HG03025 (cell line): Measurements from ENCODE around the gene SEC24C.
"Not testable (repeated sequence)": the region's sequence is repeated elsewhere in the genome, so short reads cannot be mapped to it uniquely, and the experiment has no call there.

ENCODE experiments used
- ATAC-seq: cut with Tn5 transposase; IDR thresholded peaks from one replicate; pipeline ENCODE4 v1.9.1; 2021; ENCODE audit warnings: mild to moderate bottlenecking, moderate library complexity; ENCODE audit not compliant: unreplicated experiment, low FRiP score

Gene SEC24C

GRCh38 chr10:73768881-73769280 is 24.7 kb downstream of the SEC24C start:
- no peak for ATAC-seq

DNA sequence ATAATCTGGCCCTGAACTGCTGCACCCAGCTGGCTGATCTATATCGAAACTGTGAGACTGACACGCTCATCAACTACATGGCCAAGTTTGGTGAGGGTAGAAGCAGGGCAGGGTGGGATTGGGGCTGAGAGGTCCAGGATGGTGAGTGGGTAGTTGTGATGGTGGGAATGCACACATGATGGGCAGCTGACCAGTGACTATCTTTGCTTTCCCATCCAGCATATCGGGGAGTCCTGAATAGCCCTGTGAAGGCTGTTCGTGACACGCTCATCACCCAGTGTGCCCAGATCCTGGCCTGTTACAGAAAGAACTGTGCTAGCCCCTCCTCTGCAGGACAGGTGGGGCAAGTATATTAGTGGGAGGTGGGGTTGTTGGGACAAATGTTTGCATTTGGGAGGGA is 25.2 kb downstream of the SEC24C start:
- ATAC-seq: no peak

DNA sequence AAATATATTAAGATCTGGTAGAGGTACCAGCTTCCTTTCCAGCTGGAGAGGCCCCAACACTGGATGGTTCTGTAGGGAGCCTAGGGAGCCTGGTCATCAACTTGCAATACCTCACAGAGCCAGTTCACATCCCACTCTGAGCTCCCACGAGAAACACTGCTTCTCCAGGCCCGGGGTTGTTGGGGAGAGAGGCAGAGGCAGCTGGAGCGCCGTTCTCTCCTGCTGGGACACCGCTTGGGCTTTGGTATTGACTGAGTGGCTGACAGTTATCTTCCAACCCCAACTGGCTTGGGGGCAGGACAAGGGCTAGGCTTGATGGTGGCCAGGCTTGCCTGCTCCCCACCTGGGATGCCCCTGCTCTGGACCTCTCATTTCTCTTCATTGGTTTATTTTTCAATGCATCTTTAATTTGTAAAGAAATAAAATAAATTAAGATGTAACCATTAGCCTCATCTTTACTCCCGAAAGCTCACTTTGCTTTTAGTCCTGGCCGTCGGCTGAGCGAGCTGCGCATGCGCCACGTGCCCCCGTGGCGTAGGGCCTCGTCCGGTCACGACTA is 27.6 kb downstream of the SEC24C start:
- ATAC-seq: peak; percentile 1

GRCh38 chr10:73772281-73773151 is 28.3 kb downstream of the SEC24C start:
- ATAC-seq: peak; percentile 55

DNA sequence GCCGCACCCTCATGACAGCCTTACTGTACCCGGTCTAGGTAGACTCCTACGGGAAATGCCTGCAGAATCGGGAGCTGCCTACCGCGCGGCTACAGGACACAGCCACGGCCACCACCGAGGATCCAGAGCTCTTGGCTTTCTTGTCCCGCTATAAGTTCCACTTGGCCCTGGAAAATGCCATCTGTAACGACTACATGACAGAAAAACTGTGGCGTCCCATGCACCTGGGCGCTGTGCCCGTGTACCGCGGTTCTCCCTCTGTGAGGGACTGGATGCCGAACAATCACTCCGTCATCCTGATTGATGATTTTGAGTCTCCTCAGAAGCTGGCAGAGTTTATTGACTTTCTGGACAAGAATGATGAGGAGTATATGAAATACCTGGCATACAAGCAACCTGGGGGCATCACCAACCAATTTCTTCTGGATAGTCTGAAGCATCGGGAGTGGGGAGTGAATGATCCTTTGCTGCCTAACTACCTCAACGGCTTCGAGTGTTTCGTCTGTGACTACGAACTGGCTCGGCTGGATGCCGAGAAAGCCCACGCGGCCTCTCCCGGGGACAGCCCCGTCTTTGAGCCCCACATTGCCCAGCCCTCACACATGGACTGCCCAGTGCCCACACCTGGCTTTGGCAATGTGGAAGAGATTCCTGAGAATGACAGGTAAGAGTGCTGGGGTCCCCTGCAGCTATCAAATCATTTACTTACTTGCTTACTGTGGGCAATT is 29.1 kb downstream of the SEC24C start:
- peak; percentile 1 for ATAC-seq

DNA sequence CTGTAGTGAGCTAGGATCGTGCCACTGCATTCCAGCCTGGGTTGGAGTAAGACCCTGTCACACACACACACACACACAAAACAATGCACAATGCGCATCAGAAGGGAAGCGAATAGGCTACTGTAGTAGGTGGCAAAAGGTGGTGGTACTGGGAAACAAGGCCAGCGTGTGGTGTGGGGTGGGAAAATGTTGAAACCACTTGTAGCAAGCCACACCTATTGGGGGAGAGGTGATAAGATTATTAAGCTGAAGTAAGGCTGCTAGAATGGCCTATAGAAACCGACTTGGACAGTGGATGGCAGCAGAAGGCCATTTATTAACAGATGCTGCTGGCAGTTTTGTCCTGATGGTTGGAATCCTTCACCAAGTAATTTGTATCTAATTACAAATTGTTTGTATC is 30.5 kb downstream of the SEC24C start:
- no peak for ATAC-seq

GRCh38 chr10:73779018-73779417 is 34.8 kb downstream of the SEC24C start:
- ATAC-seq: no peak

- no peak for ATAC-seq
Observed at GRCh38 chr10:73779539-73780197, 35.5 kb downstream of the SEC24C start.

- no peak for ATAC-seq
Observed at GRCh38 chr10:73780301-73780700, 36.1 kb downstream of the SEC24C start.

GRCh38 chr10:73780966-73781365 is 36.8 kb downstream of the SEC24C start:
- no peak for ATAC-seq

DNA sequence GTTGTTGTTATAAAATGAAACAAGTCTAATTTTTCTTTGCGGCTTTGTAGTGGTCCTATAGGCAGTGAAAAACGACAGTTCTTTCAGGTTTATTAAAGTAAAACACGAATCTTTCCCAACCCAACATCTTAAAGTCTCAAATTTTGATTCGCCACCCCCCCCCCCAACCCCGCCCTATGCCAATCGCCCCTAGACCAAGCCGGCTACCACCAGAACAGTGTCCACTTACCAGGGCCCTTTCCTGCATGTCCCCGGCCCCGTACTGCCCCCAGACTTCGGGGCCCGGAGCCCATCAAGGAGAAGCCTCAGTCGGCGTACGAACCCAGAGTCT is 37.3 kb downstream of the SEC24C start:
- ATAC-seq: peak; percentile 9

GRCh38 chr10:73781879-73782748 is 37.9 kb downstream of the SEC24C start, which contains the start of gene CHCHD1:
CHCHD1 (plus strand) TSS chr10:73782048; CDS start chr10:73782076, 28 bp downstream.
- peak; percentile 45 for ATAC-seq

DNA sequence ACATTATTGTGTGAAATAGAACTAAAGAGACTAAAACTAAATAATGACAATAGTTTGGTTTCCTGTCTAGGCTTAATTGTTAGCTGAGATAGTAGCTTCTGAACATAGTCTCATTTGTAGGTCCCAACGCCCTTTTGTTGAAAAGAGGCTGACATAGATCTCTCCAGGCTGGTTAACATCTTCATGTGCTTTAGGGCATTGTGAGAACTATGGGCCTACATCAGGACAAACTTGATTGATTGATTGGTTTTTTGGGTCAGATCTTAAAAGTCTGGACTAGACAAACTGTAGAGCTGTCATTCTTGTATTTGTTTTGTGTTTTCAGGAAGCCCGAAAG is 38.5 kb downstream of the SEC24C start:
- no peak for ATAC-seq

- peak; percentile 64 for ATAC-seq
Observed at GRCh38 chr10:73785211-73785720, 41.1 kb downstream of the SEC24C start, which contains the start of gene ZSWIM8. ZSWIM8 (plus strand) TSS chr10:73785606; CDS start chr10:73785879, 273 bp downstream.

- ATAC-seq: peak; percentile 41
Observed at GRCh38 chr10:73785721-73786511, 41.7 kb downstream of the SEC24C start.

DNA sequence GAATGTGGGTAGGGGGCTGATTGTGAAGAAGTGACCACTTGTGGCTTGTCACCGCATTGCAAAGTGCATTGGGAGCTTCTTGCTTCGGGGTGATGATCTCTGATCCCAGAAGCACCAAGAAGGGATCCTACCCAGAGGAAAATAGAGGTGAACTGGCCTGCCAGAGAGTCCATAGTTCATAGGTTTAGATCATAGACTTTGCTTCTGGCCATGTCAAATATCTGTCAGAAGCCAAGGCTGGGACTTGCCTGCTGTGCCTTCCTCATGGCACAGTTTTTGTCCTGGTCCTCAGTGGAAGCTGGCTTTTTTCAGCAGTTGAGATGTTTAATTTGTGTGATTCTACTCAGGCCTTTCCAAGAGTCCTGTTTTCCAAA is 42.3 kb downstream of the SEC24C start:
- no peak for ATAC-seq

DNA sequence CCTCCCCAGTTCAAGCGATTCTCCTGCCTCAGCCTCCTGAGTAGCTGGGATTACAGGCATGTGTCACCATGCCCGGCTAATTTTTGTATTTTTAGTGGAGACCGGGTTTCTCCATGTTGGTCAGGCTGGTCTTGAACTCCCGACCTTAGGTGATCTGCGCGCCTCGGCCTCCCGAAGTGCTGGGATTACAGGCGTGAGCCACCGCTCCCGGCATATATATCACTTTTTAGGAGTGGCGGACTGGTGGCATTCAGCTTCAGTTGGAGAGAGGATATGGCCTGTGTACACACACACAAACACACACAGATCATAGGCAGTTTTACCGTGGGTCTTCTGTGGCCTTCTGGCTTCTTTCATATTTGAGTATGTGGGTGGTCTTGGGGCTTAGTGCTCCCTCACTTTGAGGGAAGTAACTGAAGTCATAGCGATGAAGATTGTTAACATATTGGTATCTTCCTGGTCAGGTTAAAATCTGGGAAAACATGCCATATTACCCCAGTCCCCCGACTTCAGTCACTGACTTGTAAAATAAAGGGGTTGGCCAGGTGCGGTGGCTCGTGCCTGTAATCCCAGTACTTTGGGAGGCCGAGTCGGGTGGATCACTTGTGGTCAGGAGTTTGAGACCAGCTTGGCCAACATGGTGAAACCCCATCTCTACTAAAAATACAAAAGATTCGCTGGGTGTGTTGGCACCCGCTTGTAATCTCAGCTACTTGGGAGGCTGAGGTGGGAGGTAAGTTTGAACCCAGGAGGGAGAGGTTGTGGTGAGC is 43.0 kb downstream of the SEC24C start:
- not testable (repeated sequence) for ATAC-seq
